Cerebellar cortex (tissue), 1 donor: ENCODE data around the gene NKAIN2.

Experiments used
- DNase-seq: peaks from one replicate; pipeline ENCODE4 v3.0.0-alpha.2; 2015; ENCODE audit warnings: low spot score

Gene NKAIN2

DNA sequence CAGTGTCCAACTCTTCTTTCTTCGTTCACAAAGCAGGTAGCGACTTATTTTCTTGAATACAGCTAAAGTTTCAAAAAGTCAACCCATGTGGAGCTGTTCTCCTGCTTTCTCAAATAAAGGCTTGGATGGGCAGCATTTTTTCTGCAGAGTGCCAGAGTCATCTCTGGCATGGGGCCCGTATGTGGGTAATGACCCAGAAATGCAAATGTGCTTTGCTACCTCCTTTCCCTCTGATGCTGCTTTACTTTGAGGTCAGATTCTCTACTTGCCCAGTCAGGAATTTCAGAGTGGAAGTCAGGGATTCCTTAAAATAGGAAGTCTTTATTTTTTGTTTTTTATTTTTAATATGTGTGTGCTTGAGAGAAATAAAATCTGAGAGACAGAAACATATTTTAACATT lies 4.9 kb downstream of the NKAIN2 start:
- DNase-seq = peak; percentile 91

DNA sequence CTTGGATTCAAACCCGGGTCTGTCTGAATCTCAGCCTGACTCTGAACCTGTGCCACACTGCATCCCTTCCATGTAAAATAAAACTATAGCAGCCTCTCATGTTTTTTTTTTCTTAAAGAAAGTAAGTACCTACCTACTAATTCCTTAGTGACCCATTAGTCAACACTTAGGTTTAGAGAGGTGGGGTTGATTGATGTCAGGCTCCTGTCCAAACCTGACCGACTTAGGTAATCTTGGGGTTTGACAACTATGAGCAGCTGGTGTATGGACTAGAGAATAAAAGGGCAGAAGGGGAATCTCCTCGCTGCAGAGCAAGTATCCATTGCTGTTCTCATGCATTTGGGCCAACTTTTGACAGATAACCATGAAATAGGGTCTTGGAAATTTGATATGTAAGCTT lies 6.5 kb downstream of the NKAIN2 start:
- no peak for DNase-seq

DNA sequence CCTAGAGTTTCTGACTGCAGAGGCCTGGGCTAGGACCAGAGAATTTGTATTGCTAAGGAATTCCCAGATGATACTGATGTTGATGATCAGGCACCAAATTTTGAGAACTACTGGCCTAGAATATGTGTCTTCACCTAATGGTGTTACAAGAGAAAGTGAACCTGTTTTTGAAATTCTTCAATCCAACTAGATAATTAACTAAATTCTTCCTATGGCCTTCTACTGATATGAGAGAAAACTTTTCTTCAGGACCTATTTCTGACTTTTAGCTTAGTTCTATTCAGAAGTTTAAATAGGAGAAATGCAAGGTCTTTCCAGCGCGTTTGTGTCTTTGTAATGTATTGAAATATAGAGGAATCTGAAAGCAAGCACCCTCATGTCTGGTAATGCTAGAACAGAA lies 7.3 kb downstream of the NKAIN2 start:
- DNase-seq = no peak

- DNase-seq = no peak
Measured at GRCh38 chr6:123811378-123811777, 7.7 kb downstream of the NKAIN2 start.

- DNase-seq = no peak
Measured at GRCh38 chr6:123812621-123813020, 9.0 kb downstream of the NKAIN2 start.

DNA sequence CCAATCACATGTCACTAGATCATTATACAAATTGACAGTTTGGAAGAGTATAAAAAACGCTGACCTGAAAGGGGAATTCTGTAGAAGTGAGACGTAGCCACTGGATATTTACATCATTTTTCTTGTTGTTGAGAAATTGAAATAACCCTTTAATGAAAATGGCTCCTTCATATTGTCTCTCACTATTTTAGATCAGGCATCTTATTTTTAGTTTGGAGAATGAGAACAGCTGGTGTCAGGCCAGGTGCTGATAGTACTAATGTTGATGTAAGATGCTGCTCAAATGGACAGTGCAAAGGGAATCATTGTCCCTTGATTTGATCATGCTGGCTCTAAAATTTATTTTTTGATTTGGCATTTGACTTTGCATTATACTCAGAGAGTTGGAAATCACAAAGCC lies 17.4 kb downstream of the NKAIN2 start:
- no peak for DNase-seq

DNA sequence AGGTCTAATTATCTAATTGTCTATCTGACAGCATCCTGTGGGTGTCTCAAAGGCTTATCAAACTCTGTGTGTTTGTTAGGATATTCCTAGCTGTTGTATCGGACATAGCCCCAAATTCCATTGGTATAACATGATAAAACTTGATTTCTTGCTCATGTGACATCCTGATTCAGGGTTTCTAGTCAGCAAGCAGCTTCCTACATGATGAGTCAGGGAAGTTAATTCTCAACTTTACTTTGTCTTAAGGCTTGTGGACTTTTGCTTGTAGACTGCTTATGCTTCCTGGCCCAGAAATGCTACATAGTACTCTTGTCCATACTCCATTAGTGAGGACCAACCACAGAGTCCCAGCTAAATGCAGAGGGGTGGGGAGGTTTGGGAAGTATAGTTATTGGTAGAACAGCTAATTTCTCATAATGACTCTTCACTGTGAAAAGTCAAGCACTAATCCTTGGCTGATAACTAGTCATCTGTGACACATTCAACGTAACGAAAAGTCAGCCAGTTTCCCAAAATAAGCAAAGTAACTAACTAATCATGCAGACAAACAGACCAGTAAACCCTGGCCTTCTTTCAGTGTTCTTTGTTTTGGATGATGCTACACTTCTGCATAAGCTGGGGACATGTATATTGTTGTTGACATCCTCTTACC lies 25.8 kb downstream of the NKAIN2 start:
- DNase-seq = no peak

DNA sequence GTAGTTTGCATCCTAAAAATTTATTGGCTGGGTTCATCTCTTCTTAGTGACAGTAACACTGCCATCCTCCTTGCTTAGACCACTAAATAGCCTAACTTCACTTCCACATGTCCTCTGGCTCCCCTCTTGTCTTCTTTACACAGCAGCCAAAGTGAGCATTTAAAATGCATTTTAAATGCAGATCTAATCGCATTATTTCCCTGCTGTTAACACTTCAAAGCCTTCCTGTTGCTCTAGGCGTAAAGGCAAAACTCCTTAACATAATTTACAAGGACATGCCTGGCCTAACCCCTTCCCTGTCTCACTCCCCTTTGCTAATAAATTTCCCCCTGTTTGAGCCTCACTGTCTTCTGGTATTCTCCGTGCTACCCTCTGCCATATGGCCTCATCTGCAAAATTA lies 26.5 kb downstream of the NKAIN2 start:
- peak; percentile 20 for DNase-seq

DNA sequence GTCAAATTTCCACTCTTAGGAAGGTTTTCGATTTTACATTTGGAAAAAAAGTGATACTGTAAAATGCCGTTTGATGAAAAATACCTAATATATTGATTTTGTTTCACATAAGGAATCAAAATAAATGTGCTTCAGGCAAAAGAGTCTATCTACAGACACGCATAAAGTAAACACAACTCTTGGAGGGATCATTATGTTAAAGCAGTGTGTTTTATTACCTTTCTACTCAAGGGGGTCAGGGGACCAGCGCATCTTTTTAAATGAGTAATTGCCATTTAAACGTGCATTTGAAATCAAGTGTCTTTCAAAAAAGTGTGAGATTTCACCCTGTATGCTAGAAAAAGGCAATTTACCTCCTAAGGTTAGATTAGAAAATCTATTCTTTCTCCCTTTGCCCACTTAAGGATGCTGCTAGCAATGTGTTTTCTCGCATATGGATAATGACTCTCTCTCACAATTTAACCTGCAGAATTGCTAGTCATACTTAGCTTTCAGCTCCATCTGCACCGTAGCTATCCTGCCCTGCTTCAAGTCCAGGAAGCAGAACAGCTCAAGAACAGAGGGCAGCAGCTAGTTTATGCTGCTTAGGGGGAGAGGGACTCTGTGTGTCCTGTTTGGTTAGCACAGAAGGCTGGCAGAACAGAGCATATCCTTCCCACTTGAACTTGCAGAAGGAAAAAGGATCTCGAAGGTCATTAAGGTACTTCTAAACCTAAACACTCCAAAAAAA lies 35.0 kb downstream of the NKAIN2 start:
- DNase-seq = no peak

- DNase-seq = no peak
Measured at GRCh38 chr6:123841067-123841896, 37.6 kb downstream of the NKAIN2 start.

DNA sequence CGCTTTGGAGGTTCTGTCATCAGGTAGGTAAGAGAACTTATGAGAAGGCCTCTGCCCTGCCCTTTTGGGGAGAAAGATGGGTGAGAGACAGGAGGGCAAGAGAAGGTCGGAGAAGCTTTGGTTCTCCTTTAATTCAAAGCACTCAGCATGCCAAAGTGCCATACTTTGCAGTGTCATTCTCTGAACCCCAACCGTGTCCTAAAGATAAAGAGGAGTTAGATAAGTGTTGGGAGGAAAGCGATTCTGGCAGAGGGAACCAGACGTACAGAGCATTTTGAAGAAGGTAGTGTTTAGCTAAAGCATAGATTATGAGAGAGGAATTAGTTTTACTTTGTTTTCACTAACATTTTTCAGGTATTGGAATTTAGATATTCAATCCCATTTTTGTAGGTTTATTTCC lies 40.3 kb downstream of the NKAIN2 start:
- no peak for DNase-seq

- no peak for DNase-seq
Measured at GRCh38 chr6:123848347-123848746, 44.7 kb downstream of the NKAIN2 start.

GRCh38 chr6:123849406-123849805 lies 45.7 kb downstream of the NKAIN2 start:
- no peak for DNase-seq

GRCh38 chr6:123850555-123850954 lies 46.9 kb downstream of the NKAIN2 start:
- no peak for DNase-seq

DNA sequence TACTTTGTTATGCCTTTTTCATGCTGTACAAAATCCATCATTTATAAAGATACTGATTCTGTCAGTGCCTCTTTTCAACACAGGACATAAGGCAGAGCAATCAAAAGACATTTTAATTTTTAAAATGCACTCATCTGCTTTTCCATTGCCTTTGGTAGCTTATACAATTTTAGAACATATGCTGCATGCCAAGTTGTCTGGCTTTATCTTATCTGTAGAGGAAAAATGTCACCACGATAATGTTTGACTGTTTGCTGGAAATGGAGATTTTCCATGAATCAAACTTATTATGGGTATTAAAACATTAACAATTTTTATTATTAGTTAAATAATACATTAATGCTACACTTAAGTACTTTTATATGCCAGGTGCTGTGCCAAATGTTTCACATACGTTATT lies 50.5 kb downstream of the NKAIN2 start:
- DNase-seq = no peak

DNA sequence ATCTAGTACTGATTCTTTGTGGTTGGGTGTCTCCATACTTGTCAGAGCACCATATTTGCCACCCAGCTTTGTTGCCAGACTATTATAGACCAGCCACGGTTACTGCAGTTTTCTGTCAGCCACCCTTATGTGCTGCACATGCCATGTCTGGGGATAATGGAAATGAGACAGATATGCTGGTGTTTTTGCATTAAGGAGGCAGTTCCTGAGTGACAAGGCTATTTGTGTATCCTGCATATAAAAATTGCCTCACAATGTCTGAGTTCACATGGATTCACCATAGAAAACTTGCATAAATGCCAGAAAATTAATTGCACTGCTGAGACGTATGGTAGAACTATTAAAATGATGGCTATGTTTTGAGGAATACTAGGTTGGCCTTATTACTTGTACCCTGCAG lies 51.8 kb downstream of the NKAIN2 start:
- peak; percentile 26 for DNase-seq

DNA sequence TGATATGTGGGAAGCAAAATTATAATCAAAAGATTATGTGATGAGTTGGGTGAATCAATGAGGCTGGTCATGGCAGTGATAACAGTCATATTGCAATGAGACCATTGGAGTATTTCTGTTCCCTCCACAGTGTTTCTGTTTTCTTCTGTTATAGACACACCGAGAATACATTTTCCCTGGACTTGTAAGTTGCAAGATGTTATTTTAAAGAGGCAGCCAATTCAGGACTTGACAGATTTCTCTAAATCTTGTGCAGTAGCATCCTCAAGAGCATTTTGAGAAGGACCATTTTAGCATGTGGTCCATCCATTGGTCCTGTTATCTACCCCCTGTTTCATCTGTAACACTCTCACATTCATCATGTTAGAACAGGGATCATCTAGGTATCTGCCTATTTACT lies 55.6 kb downstream of the NKAIN2 start:
- DNase-seq = no peak

- no peak for DNase-seq
Measured at GRCh38 chr6:123869334-123869733, 65.7 kb downstream of the NKAIN2 start.

DNA sequence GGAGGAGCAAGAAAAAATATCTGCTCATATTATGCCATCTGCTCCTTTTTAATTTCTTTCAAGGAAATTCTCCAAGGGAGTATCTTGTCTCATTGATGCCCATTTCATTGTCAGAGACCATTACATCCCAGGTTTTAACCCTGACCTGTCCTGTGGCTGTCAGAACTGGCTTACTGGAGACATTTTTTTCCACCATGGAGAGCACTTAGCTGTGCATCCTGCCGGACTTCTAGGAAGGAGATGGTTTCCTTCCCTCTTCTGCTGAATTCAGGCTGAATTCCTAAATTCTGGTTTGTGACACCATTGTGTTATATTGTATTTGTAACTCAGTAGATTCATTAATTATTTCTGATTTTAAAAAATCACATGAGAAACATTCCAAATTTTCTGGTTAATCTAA lies 70.3 kb downstream of the NKAIN2 start:
- no peak for DNase-seq

GRCh38 chr6:123875784-123876183 lies 72.1 kb downstream of the NKAIN2 start:
- DNase-seq = no peak

GRCh38 chr6:123879749-123880148 lies 76.1 kb downstream of the NKAIN2 start:
- DNase-seq = no peak

GRCh38 chr6:123888771-123889513 lies 85.3 kb downstream of the NKAIN2 start:
- DNase-seq = peak; percentile 71
